Lung (tissue), 12 donors: ENCODE data around the gene PFKFB2. TPM values are rescaled to one million over a fixed set of nuclear protein-coding genes. Genes with fewer than 3 reads are reported as not detected.

Source experiments
- ATAC-seq: fragments of 200-7000 bp; cut with Tn5 transposase; one replicate; pipeline ENCODE4 v1.9.1; 2020; ENCODE audit warnings: moderate number of reproducible peaks; ENCODE audit not compliant: insufficient read depth, low FRiP score
- DNase-seq, 3 donors: peaks; one replicate each; pipeline ENCODE4 v3.0.0-alpha.2; 2013 to 2017
- H3K27ac ChIP-seq, 2 donors: one replicate each; pipeline ENCODE4 v1.5.1; 2013; ENCODE audit warnings: mild to moderate bottlenecking in 2 of 2, moderate library complexity in 2 of 2, control low read depth in 1 of 2, inconsistent platforms in 1 of 2, low read depth in 1 of 2, low read length in 1 of 2
- H3K27me3 ChIP-seq, 3 donors: one replicate each; pipeline ENCODE4 v1.5.1; 2013; ENCODE audit warnings: low read length in 2 of 3; ENCODE audit not compliant: control insufficient read depth in 3 of 3, insufficient read depth in 3 of 3
- H3K36me3 ChIP-seq, 4 donors: one replicate each; pipeline ENCODE4 v1.5.1; 2013; ENCODE audit warnings: low read length in 4 of 4, mild to moderate bottlenecking in 1 of 4, moderate library complexity in 1 of 4; ENCODE audit not compliant: control insufficient read depth in 4 of 4, insufficient read depth in 4 of 4
- H3K4me1 ChIP-seq, 5 donors: one replicate each; pipeline ENCODE4 v1.5.1; 2013; ENCODE audit warnings: low read length in 5 of 5, mild to moderate bottlenecking in 2 of 5, moderate library complexity in 1 of 5; ENCODE audit not compliant: control insufficient read depth in 5 of 5, insufficient read depth in 5 of 5
- H3K4me3 ChIP-seq: one replicate; pipeline ENCODE4 v1.5.1; 2013; ENCODE audit warnings: mild to moderate bottlenecking, control low read depth, moderate library complexity
- H3K9ac ChIP-seq, 2 donors: one replicate each; pipeline ENCODE4 v1.5.1; 2013; ENCODE audit warnings: low read length in 2 of 2, control low read depth in 1 of 2; ENCODE audit not compliant: insufficient read depth in 1 of 2
- H3K9me3 ChIP-seq, 4 donors: one replicate each; pipeline ENCODE4 v1.5.1; 2013; ENCODE audit warnings: low read length in 3 of 4, mild to moderate bottlenecking in 1 of 4, moderate library complexity in 1 of 4; ENCODE audit not compliant: control insufficient read depth in 4 of 4, insufficient read depth in 3 of 4
- CTCF ChIP-seq: IDR thresholded peaks from 2 replicates; pipeline ENCODE4 v1.5.1; 2012; ENCODE audit warnings: mild to moderate bottlenecking; ENCODE audit errors: control extremely low read depth, extremely low read depth
- WGBS, 2 donors: extraction: QIAGEN DNeasy Blood & Tissue Kit; methylation state at CpG; one replicate each; pipeline ENCODE4 v1.1.7; 2013; 5-methylcytosine and 5-hydroxymethylcytosine counted together
- polyA plus RNA-seq, 2 donors: library from polyadenylated mRNA; stranded (reverse); fragments of 200-250 nt; gene quantifications; one replicate each; pipeline ENCODE4 v1.2.1, GENCODE V29; 2013
- total RNA-seq, 2 donors: library from RNA; depleted of rRNA in 1 of 2; stranded (reverse); fragments of >200 nt in 1 of 2; gene quantifications; one replicate each; pipeline ENCODE4 v1.2.1, GENCODE V29; 2014 to 2021
- donor health status: control.
- donor health status: control.
- donor health status: Bipolar disorder and iron deficiency.
- donor health status: healthy.
- donor health status: DM: yes; HTN: yes; CAD: no.

The PFKFB2 gene
- total and polyA plus RNA-seq, 4 donors: 19.9 to 52.3 (median 39.6) TPM

GRCh38 chr1:207073906-207074820 lies 21.1 kb downstream of the PFKFB2 start:
- Histone ChIP-seq H3K9ac (no peak overlapping the region), H3K27ac (no peak overlapping the region), H3K27me3 (no peaks in the 10 kb centered on the region), H3K4me3 (no peak overlapping the region), H3K9me3 (no peaks in the 10 kb centered on the region), H3K4me1 (peaks cover 0 to 17% (median 0%) of the 10 kb centered on the region in 5 donors), H3K36me3 (peaks cover 3 to 15% (median 9%) of the 10 kb centered on the region in 4 donors)
- DNase-seq (no peak), ATAC-seq (no peak)
- 73 to 89% methylated on average over 4 of the region's 4 CpGs for WGBS, 2 donors
- no peak for TF ChIP-seq CTCF

- no peaks in the 10 kb centered on the region for H3K9me3 ChIP-seq
- H3K4me1 ChIP-seq: peaks cover 0 to 13% (median 0%) of the 10 kb centered on the region in 5 donors
- 77 to 79% methylated on average over 5 of the region's 5 CpGs for WGBS, 2 donors
- H3K36me3 ChIP-seq: peaks cover 0 to 10% (median 7%) of the 10 kb centered on the region in 4 donors
- no peak overlapping the region for H3K4me3 ChIP-seq
- DNase-seq (no peak), ATAC-seq (no peak)
- TF ChIP-seq CTCF: no peak
- no peak overlapping the region for H3K9ac ChIP-seq
- H3K27ac ChIP-seq: no peak overlapping the region
- no peaks in the 10 kb centered on the region for H3K27me3 ChIP-seq
Observed at GRCh38 chr1:207076181-207076955, 23.3 kb downstream of the PFKFB2 start.

- H3K4me3 ChIP-seq: no peak overlapping the region
- no peak overlapping the region for H3K9ac ChIP-seq
- H3K36me3 ChIP-seq: peaks cover 0 to 8% (median 6%) of the 10 kb centered on the region in 4 donors
- DNase-seq (no peak), ATAC-seq (no peak)
- peaks cover 0 to 13% (median 0%) of the 10 kb centered on the region in 5 donors for H3K4me1 ChIP-seq
- no peaks in the 10 kb centered on the region for H3K27me3 ChIP-seq
- no peak for TF ChIP-seq CTCF
- no peaks in the 10 kb centered on the region for H3K9me3 ChIP-seq
- H3K27ac ChIP-seq: peak overlapping the region in 1 of 2 donors; percentile 12
- 95 to 97% methylated on average over 1 of the region's 1 CpG for WGBS, 2 donors
Observed at GRCh38 chr1:207077012-207077411, 23.9 kb downstream of the PFKFB2 start.
